PC-9 (cell line): ENCODE data around the gene BRPF3. TPM values are rescaled to one million over a fixed set of nuclear protein-coding genes. Genes with fewer than 3 reads are reported as not detected.
A peak's percentile ranks its signal among the peaks of the same experiment; 100 is the strongest.

Experiments
- BruUV-seq: library from RNA; stranded (reverse); fragments of 400-500 nt; replicated peaks from 2 replicates; lab custom pipeline; 2021; lab: Mats Ljungman, UMichigan
- CTCF ChIA-PET: fragments of 300-600 bp; sonication (Branson Sonifier 250); formaldehyde crosslinking; loops from one replicate; lab custom pipeline; 2022; ENCODE audit warnings: antibody characterized with exemption; lab: Charles Lee
- POLR2A ChIA-PET: fragments of 300-600 bp; sonication (Branson Sonifier 250); formaldehyde crosslinking; loops from one replicate; lab custom pipeline; 2022; ENCODE audit warnings: antibody characterized with exemption; ENCODE audit not compliant: unreplicated experiment; lab: Charles Lee
- DNase-seq, 2 experiments: peaks; one replicate each; pipeline versions ENCODE4 v3.0.0 to v3.0.0-alpha.2; 2015 to 2022; ENCODE audit warnings: mixed read lengths in 1 of 2
- H2AFZ ChIP-seq: fragments of 200-600 bp; sonication (generic); 2 replicates; pipeline ENCODE4 v1.8.1; 2017; ENCODE audit warnings: antibody characterized with exemption
- H3F3A ChIP-seq: fragments of 200-600 bp; sonication (generic); 2 replicates; pipeline ENCODE4 v1.8.1; 2017; ENCODE audit warnings: antibody characterized with exemption, mild to moderate bottlenecking, low read depth; ENCODE audit not compliant: insufficient read depth
- H3K27ac ChIP-seq: fragments of 200-600 bp; sonication (generic); 2 replicates; pipeline ENCODE4 v1.6.1; 2016; ENCODE audit warnings: mixed run types
- H3K27me3 ChIP-seq: fragments of 200-600 bp; sonication (generic); 2 replicates; pipeline ENCODE4 v1.6.1; 2016; ENCODE audit warnings: low read depth, mixed run types; ENCODE audit not compliant: insufficient read depth
- H3K36me3 ChIP-seq: fragments of 200-600 bp; sonication (generic); 2 replicates; pipeline ENCODE4 v1.6.1; 2016; ENCODE audit warnings: low read depth, mixed run types
- H3K4me1 ChIP-seq: fragments of 200-600 bp; sonication (generic); replicated peaks from 2 replicates; pipeline ENCODE4 v1.6.1; 2016; ENCODE audit warnings: mixed run types; ENCODE audit not compliant: insufficient read depth
- H3K4me2 ChIP-seq: fragments of 200-600 bp; sonication (generic); 2 replicates; pipeline ENCODE4 v1.6.1; 2017; ENCODE audit warnings: mixed run types
- H3K4me3 ChIP-seq: fragments of 200-600 bp; sonication (generic); 2 replicates; pipeline ENCODE4 v1.6.1; 2016; ENCODE audit warnings: mixed run types
- H3K79me2 ChIP-seq: fragments of 200-600 bp; sonication (generic); 2 replicates; pipeline ENCODE4 v1.6.1; 2017; ENCODE audit warnings: low read depth, mixed run types
- H3K9me2 ChIP-seq: fragments of 200-600 bp; sonication (generic); 2 replicates; pipeline ENCODE4 v1.8.1; 2017; ENCODE audit warnings: mild to moderate bottlenecking; ENCODE audit not compliant: insufficient read depth
- H3K9me3 ChIP-seq: fragments of 200-600 bp; sonication (generic); 2 replicates; pipeline ENCODE4 v1.8.1; 2016; ENCODE audit warnings: low read depth; ENCODE audit not compliant: insufficient read depth
- H4K20me1 ChIP-seq: fragments of 200-600 bp; sonication (generic); 2 replicates; pipeline ENCODE4 v1.8.1; 2017; ENCODE audit not compliant: insufficient read depth
- CTCF ChIP-seq: fragments of 200-600 bp; sonication (generic); conservative IDR thresholded peaks from 2 replicates; pipeline ENCODE4 v1.6.1; 2017; ENCODE audit warnings: mixed run types, antibody characterized with exemption, mild to moderate bottlenecking, moderate library complexity
- EZH2 ChIP-seq: fragments of 200-600 bp; sonication (generic); IDR thresholded peaks from 2 replicates; pipeline ENCODE4 v1.8.0; 2017; ENCODE audit warnings: antibody characterized with exemption, low read depth
- intact Hi-C: fragments of 100-400 bp; cut with micrococcal nuclease; formaldehyde crosslinking; loops from one replicate; pipeline ENCODE4 v1.10.0; 2022; ENCODE audit not compliant: unreplicated experiment
- total RNA-seq: library from RNA; stranded (reverse); gene quantifications from 2 replicates; pipeline ENCODE4 v1.2.3, GENCODE V29; 2021

BRPF3 gene
- total RNA-seq, 1 experiment from 2014 or later = 32.3 TPM

DNA sequence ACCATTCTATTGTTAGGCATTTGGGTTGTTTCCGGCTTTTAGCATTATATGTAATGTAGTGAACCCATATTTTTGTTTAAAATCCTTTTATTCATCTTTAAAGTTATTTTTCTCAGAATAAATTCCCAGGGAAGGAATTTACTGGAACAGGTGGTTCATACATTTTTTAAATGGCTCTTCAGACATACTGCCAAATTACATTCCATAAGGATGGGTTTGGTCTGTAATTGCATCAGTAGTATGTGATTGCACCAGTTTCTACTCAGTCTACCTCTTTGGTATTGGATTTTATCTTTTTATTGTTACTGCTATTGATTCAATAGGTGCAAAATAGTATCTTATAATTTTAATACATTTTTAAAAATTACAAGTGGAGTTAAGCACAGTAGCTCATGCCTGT, 27.2 kb downstream of the BRPF3 start:
- ChIA-PET CTCF (no interaction called here), POLR2A (no interaction called here)
- H3F3A ChIP-seq = peaks cover 42% of the 10 kb centered on the region; the same call in 1 of the 2 replicates
- H3K4me3 ChIP-seq = no peak overlapping the region
- peak overlapping the region; percentile 66 for H3K4me2 ChIP-seq
- H3K27me3 ChIP-seq = no peaks in the 10 kb centered on the region
- no peak for TF ChIP-seq CTCF
- TF ChIP-seq EZH2 = no peak
- H3K27ac ChIP-seq = peak overlapping the region; percentile 52
- no peak for DNase-seq
- intact Hi-C loops = loop anchor here (10.0 kb wide), 1 partner anchor 141 kb away; no protein-coding TSS in a partner anchor
- H3K9me3 ChIP-seq = peaks cover 4% of the 10 kb centered on the region; the same call in 1 of the 2 replicates
- H3K4me1 ChIP-seq = peaks cover 57% of the 10 kb centered on the region
- H4K20me1 ChIP-seq = peaks cover 3% of the 10 kb centered on the region; the same call in 1 of the 2 replicates
- no TSS peak for BruUV-seq
- H2AFZ ChIP-seq = no peak overlapping the region
- H3K9me2 ChIP-seq = no peaks in the 10 kb centered on the region
- H3K36me3 ChIP-seq = peaks cover 41% of the 10 kb centered on the region
- H3K79me2 ChIP-seq = peaks cover 7% of the 10 kb centered on the region; the same call in 1 of the 2 replicates

- peaks cover 57% of the 10 kb centered on the region for H3K4me1 ChIP-seq
- BruUV-seq = no TSS peak
- POLR2A ChIA-PET = interaction anchor here (0.6 kb wide), 1 partner anchor 17 kb away, joined by 3 read pairs; no protein-coding TSS in a partner anchor
- H3K9me3 ChIP-seq = peaks cover 4% of the 10 kb centered on the region; the same call in 1 of the 2 replicates
- H3K27ac ChIP-seq = peak overlapping the region; percentile 52
- peaks cover 42% of the 10 kb centered on the region; the same call in 1 of the 2 replicates for H3F3A ChIP-seq
- peak; percentile 43 to 84 for DNase-seq
- H3K4me2 ChIP-seq = peak overlapping the region; percentile 66
- peaks cover 43% of the 10 kb centered on the region for H3K36me3 ChIP-seq
- peak overlapping the region; percentile 15; the same call in 1 of the 2 replicates for H3K4me3 ChIP-seq
- H2AFZ ChIP-seq = no peak overlapping the region
- H3K9me2 ChIP-seq = no peaks in the 10 kb centered on the region
- CTCF ChIA-PET = interaction anchor here (0.6 kb wide), 1 partner anchor 431 kb away, joined by 3 read pairs; no protein-coding TSS in a partner anchor
- H3K79me2 ChIP-seq = peaks cover 7% of the 10 kb centered on the region; the same call in 1 of the 2 replicates
- intact Hi-C loops = loop anchor here (5.0 to 10.0 kb wide), 2 partner anchors 77 to 140 kb away; no protein-coding TSS in a partner anchor
- TF ChIP-seq EZH2 (no peak), CTCF (no peak)
- no peaks in the 10 kb centered on the region for H3K27me3 ChIP-seq
- H4K20me1 ChIP-seq = peaks cover 3% of the 10 kb centered on the region; the same call in 1 of the 2 replicates
Measured at GRCh38 chr6:36224918-36225461, 28.4 kb downstream of the BRPF3 start.

DNA sequence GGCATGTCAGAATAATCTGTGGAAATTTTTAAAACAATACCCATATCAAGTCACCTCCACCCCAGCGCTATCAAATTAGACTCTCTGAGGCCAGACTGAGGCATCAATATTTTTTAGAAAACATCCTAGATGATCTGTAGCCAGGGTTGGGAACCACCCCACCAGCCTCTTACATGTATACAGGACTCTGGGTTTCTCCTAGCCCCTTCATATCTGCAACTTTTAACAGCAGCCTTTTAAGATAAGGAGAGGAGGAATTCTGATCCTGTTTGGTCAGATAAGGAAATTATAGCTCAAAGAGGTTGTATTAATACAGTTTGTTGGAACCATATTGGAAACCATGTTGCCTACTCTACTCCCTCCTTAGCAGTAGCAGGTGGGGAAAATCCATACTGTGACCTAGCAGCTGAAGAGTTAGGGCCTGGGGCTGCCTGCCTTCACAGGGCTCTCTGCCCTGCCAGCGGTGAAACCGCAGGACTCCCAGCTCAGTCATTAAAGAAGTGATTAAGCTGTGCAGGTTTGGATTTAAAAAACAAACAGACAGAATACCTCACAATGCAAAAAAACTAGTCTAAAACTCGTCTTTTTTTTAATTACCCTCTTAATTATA, 30.0 kb downstream of the BRPF3 start:
- Histone ChIP-seq H3K9me3 (peaks cover 4% of the 10 kb centered on the region; the same call in 1 of the 2 replicates), H3K36me3 (peaks cover 38% of the 10 kb centered on the region), H4K20me1 (peaks cover 3% of the 10 kb centered on the region; the same call in 1 of the 2 replicates), H2AFZ (no peak overlapping the region), H3K4me1 (peaks cover 57% of the 10 kb centered on the region), H3K79me2 (peaks cover 7% of the 10 kb centered on the region; the same call in 1 of the 2 replicates), H3K4me2 (peak overlapping the region; percentile 9; the same call in 1 of the 2 replicates), H3K27ac (0 out of 2 replicates have a peak overlapping the region, but pooled peaks have one; percentile 6), H3K9me2 (no peaks in the 10 kb centered on the region), H3K27me3 (no peaks in the 10 kb centered on the region), H3K4me3 (no peak overlapping the region), H3F3A (peaks cover 42% of the 10 kb centered on the region; the same call in 1 of the 2 replicates)
- no peak for DNase-seq
- ChIA-PET POLR2A (no interaction called here), CTCF (no interaction called here)
- no TSS peak for BruUV-seq
- intact Hi-C loops = loop anchor here (5.0 to 10.0 kb wide), 2 partner anchors 76 to 138 kb away; no protein-coding TSS in a partner anchor
- TF ChIP-seq EZH2 (no peak), CTCF (no peak)
